Activated CD8-positive, alpha-beta memory T cell treated with anti-CD3 and anti-CD28 coated beads for 36 hours (primary cell): ENCODE results near the gene OR4K5. TPM values are rescaled to one million over a fixed set of nuclear protein-coding genes. Genes with fewer than 3 reads are reported as not detected.
"Not testable (repeated sequence)": the region's sequence is repeated elsewhere in the genome, so short reads cannot be mapped to it uniquely, and the experiment has no call there.

Experiments
- CTCF ChIA-PET: fragments of 350-600 bp; sonication (Branson Sonifier 250); formaldehyde crosslinking; loops from one replicate; lab custom pipeline; 2021; ENCODE audit warnings: antibody characterized with exemption; lab: Charles Lee
- POLR2A ChIA-PET: fragments of 350-600 bp; sonication (Branson Sonifier 250); formaldehyde crosslinking; loops from one replicate; lab custom pipeline; 2021; ENCODE audit warnings: antibody characterized with exemption; lab: Charles Lee
- total RNA-seq, 2 experiments: library from RNA; stranded (reverse); gene quantifications; one replicate each; pipeline ENCODE4 v1.2.3, GENCODE V29; 2021

OR4K5 gene, protein sequence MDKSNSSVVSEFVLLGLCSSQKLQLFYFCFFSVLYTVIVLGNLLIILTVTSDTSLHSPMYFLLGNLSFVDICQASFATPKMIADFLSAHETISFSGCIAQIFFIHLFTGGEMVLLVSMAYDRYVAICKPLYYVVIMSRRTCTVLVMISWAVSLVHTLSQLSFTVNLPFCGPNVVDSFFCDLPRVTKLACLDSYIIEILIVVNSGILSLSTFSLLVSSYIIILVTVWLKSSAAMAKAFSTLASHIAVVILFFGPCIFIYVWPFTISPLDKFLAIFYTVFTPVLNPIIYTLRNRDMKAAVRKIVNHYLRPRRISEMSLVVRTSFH
- total RNA-seq: not detected

DNA sequence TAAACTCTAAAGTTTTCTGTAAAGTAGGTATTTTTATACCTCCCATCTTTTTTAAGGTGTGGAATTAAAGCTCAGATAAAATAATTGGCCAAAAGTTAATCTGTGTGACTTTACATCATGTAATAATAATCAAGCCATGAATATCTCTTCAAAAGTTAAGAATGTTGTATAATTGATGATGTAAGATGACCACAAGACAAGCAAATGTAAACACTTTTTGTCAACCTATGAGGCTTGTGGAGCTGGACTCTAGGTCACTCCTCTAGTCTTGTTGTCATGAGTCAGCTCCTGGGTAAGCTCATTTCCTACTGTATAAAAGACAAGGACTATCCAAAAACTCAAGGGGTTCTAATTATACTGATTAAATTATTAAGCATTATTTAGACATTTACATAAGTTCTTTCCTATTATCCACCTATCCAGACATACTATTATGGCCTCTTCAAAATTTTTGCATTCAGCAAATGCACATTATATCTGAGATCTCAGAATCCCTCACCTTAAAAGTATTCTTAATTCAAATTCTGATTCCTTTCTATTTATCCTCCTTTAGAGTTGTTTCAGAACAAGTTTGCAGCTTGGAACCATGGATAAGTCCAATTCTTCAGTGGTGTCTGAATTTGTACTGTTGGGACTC is at the start of gene OR4K5:
TSS of gene OR4K5 (plus strand) at position 587 of the 637 bp plus-strand sequence. CDS start at position 587, 0 bp downstream.
- ChIA-PET POLR2A (no interaction called here), CTCF (no interaction called here)

DNA sequence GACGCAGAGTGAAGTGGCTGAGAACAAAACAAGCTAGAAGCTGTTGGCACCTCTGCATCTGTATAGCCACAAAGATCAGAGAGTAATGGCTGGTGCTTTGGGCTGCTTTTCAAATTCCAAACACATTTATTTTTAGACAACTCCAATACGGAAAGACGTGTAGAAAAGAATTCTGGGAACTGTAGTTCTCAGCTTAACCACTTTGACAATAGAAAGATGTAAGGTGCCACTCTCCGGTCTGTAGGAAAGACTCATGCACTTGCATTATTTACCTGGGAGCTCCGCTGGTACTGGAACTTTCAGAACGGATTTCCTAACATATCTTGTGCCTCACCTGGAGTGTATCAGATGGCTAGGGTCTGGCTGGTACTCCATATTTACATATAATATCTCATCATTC is 47.2 kb upstream of the OR4K5 start:
- ChIA-PET CTCF (no interaction called here), POLR2A (no interaction called here)

DNA sequence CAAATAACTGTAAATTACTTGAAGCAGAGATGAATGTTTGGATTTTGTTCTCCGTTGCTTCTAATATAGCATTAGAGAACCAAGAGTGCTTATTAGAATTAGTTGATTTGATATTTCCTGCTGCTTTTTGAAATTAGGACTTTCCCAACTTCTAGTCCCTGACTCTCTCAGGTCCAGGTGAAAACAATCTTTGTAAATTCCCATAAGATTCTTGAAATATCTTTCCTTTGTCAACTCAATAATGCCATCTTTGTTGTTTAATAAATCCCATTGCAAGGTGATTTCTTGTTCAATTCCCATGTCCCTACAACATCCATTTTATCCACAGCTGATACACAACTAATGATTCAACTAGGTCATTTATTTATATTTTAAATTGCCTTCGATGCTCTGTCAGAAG is 45.6 kb upstream of the OR4K5 start, which contains the start of gene OR4K2:
TSS of gene OR4K2 (plus strand) at position 301 of the 400 bp plus-strand sequence. CDS start 1,126 bp downstream, outside the sequence.
- ChIA-PET CTCF (no interaction called here), POLR2A (no interaction called here)

DNA sequence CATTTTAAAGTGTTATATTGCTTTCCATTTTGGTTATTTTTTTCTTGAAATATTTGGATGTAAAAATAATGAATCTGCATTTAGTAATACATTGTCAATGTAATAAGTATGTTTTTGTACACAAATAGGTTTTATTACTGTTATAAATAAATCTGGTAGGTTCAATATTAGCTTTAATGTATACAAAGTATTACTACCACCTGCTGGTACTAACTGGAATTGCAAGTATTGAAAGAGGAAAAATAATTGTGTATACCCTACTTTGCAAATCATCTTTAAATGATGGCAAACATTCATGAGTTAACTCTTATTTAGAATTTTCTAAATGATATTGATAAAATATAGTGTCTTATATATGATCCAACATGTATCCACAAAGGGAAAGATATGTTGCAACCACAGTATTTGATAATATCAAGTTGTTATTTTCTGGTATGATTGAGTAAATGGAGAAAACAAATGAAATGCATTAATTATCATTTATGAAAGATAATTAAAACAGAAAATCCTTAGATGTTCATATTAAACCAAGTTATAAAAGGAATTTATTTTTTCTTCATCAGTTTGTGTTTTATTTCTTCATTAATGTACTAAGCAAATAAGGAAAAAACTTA is 42.3 kb upstream of the OR4K5 start:
- ChIA-PET CTCF (no interaction called here), POLR2A (no interaction called here)

DNA sequence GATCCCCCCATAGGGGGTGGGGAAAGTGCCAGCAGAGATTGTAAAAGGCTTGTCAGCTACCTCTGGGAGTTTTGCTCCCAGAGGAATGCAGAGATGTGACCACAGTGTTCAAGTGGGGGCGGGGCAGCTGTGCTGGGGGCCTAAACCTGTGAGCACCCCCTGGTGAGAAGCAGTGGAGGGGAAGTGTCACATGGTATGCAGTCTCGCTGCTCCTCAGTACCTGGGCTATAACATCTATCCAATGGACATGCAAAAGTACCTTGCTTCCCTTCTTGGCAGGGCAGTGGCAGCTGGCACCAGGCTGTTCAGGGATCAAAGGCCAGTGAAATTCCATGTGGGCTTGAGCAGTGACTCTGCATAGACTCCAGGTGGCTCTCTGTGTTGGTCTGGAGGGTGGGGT is 25.1 kb upstream of the OR4K5 start:
- ChIA-PET POLR2A (no interaction called here), CTCF (no interaction called here)

DNA sequence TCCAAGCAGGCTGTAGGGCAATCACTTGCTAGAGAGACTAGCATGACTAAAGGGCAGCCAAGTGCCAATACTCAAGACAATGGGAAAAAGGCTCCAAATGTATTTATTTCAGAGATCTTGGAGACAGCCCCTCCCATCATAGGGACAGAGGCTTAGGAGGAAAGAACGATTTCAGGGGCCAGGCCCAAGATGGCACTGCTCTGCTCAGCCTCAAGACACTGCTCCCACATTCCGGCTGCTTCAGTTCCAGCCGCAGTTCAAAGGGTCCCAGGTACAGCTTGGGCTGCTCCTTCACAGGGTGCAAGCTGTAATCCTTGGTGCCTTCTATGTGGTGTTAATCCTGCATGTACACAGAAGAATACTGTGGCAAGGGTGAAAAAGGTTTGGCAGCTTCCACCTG is 19.4 kb upstream of the OR4K5 start:
- CTCF ChIA-PET: no interaction called here
- POLR2A ChIA-PET: no interaction called here

DNA sequence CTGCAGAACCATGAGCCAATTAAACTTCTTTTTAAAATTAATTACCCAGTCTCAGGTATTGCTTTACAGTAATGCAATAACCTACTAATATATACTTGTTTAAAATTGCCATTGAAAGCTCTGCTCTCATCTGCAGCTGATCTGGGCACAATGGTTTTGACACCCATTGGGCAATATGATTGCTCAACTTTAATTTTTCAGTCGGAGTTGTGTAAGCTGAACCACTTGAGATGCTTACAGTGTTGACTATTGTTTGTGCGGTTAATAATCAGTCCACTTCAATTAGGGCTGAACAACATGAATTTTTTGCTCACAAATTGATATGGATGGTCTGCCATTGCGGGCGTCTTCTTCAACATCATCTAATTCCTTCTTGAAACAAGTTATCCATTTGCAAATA is 18.0 kb upstream of the OR4K5 start:
- CTCF ChIA-PET: no interaction called here
- POLR2A ChIA-PET: no interaction called here

DNA sequence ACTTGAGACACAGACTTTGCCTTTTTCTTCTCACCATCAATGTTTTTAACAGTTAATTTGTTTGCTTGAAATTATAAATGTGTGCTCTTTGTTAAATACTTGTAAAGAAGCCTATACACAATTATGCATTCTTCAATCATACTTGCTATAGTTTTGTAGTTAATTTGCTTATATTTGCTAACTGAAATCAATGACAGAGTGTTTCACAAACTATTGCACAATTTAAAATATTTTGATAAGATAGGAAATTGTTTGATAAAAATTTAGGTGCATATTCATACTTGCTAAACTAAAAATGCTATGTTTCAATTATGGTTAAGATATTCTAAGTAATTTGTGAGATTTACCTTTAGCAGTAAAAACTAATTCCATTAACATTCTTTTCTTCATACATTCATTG is 13.7 kb upstream of the OR4K5 start:
- POLR2A ChIA-PET: no interaction called here
- CTCF ChIA-PET: no interaction called here

DNA sequence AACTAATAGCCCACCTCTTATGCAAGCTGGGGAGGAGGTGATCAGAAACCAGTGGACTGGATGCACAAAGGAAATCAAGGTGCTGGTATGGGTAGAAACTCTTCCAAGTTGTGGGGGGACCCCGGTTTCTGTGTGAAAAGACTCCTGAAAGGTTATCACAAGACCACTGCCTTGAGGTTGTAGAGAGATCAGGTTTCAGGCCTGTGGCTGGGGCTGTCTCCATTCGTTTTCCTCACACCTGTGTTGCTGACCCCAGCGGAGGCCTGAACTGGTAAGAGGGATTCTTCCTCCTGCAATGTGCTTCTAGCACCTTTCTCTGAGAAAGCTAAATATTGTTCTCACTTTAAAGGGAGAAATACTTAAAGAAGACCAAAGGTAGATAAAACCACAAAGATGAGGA is 9.3 kb upstream of the OR4K5 start:
- POLR2A ChIA-PET: no interaction called here
- CTCF ChIA-PET: no interaction called here

DNA sequence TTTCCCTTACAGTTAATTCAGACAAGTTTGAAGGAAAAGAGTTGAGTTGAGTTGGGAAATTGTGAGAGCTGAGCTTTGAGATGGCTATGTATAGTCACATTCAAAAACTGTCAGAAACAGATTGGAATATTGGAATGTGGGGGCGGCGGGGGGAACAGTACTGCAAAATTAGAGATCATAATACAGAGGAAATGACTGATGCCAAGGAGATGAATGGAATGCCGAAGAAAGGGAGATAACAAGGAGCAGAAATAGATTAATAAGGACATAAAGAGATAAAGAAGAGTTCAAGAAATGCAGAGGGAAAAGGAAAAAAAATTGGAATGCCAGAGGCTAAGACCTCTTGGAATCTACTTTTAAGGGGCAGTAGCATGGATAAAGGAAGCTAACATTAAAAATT is 3.2 kb upstream of the OR4K5 start:
- POLR2A ChIA-PET: interaction anchor here (0.6 kb wide), 1 partner anchor 538 kb away, joined by 9 read pairs; the partner anchor contains the start of gene APEX1
- CTCF ChIA-PET: no interaction called here

DNA sequence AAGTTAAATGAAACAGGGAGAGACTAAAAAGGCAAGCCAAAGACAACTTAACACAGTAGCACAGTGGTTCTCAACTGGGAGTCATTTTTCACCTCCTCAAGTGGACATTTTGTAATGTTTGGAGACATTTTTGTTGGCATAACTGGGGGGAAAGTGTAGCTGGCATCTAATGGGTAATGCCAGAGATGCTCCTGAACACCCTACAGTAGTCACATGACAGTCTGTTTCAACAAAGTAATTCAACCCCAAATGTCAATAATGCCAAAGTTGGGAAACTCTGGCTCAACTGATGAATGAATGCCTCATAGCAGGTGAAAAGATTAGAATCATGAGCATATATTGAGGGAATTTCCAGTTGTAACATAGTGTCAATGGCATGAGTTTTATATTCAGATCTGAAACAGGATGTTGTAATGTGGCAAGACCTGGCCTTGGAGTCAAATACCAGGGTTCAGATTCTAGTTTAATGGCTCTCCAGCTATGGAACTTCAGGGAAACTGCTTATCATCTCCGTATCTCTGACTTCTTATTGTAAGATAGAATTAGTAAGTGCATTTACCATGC is 2.4 kb upstream of the OR4K5 start:
- POLR2A ChIA-PET: no interaction called here
- CTCF ChIA-PET: no interaction called here

DNA sequence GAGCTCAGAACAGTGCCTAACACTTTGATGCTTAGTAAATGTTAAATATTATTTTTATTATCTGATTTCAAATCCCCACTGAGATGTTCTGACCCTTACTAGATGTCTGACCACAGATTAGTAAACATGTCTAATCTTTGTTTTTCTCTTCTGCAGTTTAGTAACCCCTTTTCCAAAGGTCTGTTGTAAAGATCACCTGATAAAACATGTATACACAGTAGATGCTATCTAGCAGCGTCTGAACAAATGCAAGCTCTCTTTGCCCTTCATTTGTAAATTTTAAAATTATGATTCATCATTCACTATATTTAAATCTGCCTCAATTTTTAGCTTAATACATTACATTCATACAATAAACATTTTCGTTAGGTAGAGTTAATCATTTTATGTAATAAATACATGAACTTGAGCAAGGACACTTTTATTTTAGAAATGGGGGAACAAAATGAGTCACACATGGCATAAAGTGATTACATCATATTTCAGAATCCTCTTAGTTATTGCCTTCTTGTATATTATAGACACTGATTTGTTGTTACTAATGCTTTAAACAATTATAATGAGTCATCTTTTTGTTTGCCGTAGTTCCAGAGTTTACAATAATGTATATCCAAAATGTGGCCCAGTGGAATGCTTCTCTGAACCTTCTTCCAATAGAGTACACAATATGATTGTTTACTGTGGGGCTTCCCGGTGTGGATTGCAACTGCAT is 1.7 kb upstream of the OR4K5 start:
- ChIA-PET CTCF (no interaction called here), POLR2A (no interaction called here)

DNA sequence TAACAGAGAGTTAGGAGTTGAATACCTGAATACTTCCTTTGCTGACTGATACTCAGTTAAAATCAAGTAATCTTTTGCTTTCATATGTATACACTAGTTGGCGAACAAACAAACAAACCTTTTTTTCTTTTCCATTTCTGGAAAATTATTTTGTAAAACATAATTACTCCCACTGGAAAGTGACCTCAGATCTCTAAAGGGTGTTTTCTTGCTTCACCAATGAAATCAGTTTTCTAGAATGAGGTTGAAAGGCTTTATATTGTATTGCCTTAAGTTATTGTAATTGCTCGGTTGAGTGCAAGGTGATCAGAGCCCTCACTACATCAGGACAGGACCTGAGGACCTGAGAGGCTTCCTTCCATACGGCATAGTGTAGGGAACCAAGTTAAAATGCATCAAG is 10.2 kb downstream of the OR4K5 start, which contains the start of gene OR4K1:
TSS of gene OR4K1 (plus strand) at position 301 of the 400 bp plus-strand sequence. CDS start 4,750 bp downstream, outside the sequence.
- POLR2A ChIA-PET: no interaction called here
- CTCF ChIA-PET: no interaction called here

DNA sequence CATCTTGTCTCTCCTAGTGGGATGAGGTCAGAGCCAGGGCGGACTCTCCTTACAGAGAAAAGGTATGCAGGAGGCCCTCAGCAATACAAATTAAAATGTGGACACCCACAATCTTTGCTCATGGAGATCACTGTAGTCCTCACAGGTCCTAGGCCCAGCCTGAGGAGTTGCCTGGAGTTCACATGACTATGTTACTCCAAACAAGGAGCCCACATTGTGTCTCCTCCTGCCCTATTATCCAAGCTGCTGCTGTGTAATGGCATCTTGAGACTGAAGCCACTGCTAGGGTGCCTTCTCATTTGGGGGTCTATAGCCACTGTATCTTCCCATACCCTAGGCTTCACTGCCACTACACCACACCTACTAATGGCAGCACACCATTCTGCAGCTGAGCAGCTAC is 21.3 kb downstream of the OR4K5 start:
- POLR2A ChIA-PET: no interaction called here
- CTCF ChIA-PET: no interaction called here

DNA sequence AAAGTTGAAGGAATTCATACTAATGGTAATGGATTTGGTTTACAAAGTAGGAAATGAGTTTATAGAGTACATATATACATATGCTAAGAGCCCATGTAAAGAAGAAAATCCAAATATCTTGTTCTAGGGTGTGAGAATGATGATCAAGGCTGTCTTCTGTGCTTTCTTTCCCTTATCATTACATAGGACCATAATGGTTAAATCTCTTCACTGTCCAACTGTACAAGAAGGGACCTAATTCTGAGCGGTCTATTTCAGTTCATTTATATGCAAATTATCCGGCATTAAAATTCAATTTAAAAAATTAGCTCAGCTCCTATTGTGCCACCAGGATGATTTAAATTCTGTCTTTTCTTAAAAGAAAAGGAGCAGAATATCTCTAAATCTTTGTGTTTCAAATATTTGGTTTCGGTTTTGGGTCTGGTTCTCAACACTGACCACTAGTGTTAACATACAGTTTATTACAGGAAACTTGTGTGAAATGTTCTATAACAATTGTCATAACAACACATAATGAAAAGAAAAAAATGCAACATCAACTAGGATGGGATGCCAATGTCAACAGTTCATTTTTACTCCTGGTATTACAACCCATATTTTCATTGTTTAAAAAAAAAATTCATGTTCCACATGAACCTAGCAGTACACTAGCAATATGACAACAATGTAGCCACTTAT is 27.1 kb downstream of the OR4K5 start:
- CTCF ChIA-PET: no interaction called here
- POLR2A ChIA-PET: no interaction called here

DNA sequence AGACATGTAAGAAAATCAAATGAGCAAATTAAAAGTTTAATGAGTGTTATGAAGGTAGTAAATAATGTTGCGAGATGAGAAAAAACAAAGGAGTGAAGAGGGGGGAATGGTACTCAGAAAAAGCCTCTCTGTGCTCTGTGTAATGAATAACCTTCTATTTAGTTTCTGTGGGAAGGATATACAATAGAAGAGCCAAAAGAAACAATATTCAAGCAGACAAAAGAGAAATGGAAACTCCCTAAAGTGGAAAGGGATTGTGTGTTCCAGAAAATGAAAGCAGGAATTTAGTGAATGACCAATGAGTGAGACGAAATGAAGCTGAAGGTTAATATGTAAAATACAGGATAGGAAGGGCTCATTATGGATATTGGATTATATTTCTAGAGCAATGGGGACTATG is 28.8 kb downstream of the OR4K5 start:
- POLR2A ChIA-PET: no interaction called here
- CTCF ChIA-PET: no interaction called here

DNA sequence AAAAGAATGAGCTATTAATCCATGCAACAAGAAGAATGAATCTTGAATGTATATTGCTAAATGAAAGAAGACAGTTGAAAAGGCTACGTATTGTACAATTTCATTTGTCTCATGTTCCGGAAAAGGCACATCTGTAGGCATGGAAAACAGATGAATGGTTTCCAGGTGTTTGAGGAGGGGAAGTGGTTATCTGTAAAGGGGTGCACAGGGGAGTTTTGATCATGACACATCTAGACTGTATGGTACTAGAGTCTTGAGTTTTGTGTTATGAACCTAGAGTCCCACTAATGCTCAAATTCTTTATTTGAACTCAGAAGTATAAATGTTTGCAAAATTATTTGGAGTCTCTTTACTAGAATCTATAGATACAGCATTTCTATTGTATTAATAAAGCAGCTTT is 49.3 kb downstream of the OR4K5 start:
- POLR2A ChIA-PET, CTCF ChIA-PET: not testable (repeated sequence)
